Hepatocyte (in vitro differentiated cells): Measurements from ENCODE around the gene ATG13.

ENCODE experiments used
- CTCF ChIP-seq: fragments of 200-600 bp; sonication (generic); IDR thresholded peaks from 2 replicates; pipeline ENCODE4 v1.5.1; 2016; ENCODE audit warnings: antibody characterized with exemption, mild to moderate bottlenecking; ENCODE audit not compliant: poor library complexity
- EZH2 ChIP-seq: fragments of 200-600 bp; sonication (generic); IDR thresholded peaks from 2 replicates; pipeline ENCODE4 v1.6.1; 2016; ENCODE audit warnings: antibody characterized with exemption, mild to moderate bottlenecking, borderline replicate concordance
- EZH2phosphoT487 ChIP-seq: fragments of 200-600 bp; sonication (generic); IDR thresholded peaks from one replicate; pipeline ENCODE4 v1.6.1; 2018; ENCODE audit warnings: antibody characterized with exemption, mild to moderate bottlenecking, low read depth, moderate library complexity; ENCODE audit not compliant: unreplicated experiment, severe bottlenecking

GRCh38 chr11:46677169-46677568 is 59.8 kb downstream of the ATG13 start:
- TF ChIP-seq CTCF, result no peak
- TF ChIP-seq EZH2, result no peak
- no peak for TF ChIP-seq EZH2phosphoT487
